PC-9 (cell line): ENCODE measurements around the gene SV2C.

Source experiments
- EZH2 ChIP-seq: fragments of 200-600 bp; sonication (generic); IDR thresholded peaks from 2 replicates; pipeline ENCODE4 v1.8.0; 2017; ENCODE audit warnings: antibody characterized with exemption, low read depth
- TF ChIP-seq, protein P1 (sequence below): fragments of 200-600 bp; sonication (generic); conservative IDR thresholded peaks from 2 replicates; pipeline ENCODE4 v1.6.1; 2017; ENCODE audit warnings: mixed run types, antibody characterized with exemption, mild to moderate bottlenecking, moderate library complexity

DNA sequence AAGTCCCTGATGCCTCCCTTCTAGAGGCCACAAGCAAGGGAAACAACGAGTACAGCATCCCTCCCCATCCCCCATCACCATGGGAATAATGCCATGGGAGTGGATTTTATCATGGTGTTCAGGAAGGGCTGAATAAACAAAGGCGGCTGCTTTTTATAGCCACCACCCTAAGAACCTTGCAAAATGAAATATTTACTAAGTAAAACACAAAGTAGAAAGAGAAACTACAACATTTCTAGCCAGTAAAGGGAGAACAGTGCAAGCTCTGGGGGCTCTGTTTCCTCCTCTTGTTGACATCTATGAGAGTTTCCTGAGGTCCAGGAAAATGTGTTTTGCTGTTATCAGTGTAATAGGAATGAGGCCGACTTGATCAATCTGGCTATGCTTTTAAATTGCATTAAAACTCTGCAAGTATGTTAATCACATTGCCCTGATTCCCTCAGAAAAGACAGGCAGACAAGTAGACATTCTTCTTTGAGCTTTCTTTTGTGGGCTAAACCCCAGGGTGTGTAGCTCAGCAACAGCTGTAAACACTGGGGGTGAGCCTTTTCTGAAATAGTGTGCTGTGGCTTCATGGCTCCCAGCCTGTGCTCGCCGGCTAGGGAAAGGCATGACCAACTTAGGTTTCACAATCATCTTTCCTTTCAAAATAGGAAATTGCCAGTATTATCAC, 31.1 kb downstream of the SV2C start:
- TF ChIP-seq EZH2 = no peak
- TF ChIP-seq, protein P1, sequence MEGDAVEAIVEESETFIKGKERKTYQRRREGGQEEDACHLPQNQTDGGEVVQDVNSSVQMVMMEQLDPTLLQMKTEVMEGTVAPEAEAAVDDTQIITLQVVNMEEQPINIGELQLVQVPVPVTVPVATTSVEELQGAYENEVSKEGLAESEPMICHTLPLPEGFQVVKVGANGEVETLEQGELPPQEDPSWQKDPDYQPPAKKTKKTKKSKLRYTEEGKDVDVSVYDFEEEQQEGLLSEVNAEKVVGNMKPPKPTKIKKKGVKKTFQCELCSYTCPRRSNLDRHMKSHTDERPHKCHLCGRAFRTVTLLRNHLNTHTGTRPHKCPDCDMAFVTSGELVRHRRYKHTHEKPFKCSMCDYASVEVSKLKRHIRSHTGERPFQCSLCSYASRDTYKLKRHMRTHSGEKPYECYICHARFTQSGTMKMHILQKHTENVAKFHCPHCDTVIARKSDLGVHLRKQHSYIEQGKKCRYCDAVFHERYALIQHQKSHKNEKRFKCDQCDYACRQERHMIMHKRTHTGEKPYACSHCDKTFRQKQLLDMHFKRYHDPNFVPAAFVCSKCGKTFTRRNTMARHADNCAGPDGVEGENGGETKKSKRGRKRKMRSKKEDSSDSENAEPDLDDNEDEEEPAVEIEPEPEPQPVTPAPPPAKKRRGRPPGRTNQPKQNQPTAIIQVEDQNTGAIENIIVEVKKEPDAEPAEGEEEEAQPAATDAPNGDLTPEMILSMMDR = no peak
